Breast epithelium (tissue), 3 donors: ENCODE data around the gene DUSP3.

Experiments used
- POLR2A ChIP-seq: fragments of 450-650 bp; IDR thresholded peaks from one replicate; pipeline ENCODE4 v1.6.1; 2016; ENCODE audit warnings: antibody characterized with exemption, mild to moderate bottlenecking, moderate library complexity
- POLR2AphosphoS5 ChIP-seq, 3 donors: sonication (generic); formaldehyde crosslinking; IDR thresholded peaks; one replicate each; pipeline ENCODE4 v1.6.1; 2017; ENCODE audit warnings: antibody characterized with exemption in 3 of 3

- TF ChIP-seq POLR2A, result no peak
- TF ChIP-seq POLR2AphosphoS5 (IDR thresholded peaks at IDR 0.05), result no peak
These were observed 22.6 kb downstream of the DUSP3 start for GRCh38 chr17:43756201-43756600.
